HCT116 (cell line): ENCODE data around the gene APP. TPM values are rescaled to one million over a fixed set of nuclear protein-coding genes. Genes with fewer than 3 reads are reported as not detected.

Experiments used
- ATAC-seq: fragments of 200-7000 bp; cut with Tn5 transposase; 2 replicates; pipeline ENCODE4 v1.9.1; 2020; ENCODE audit warnings: mild to moderate bottlenecking, moderate library complexity
- BruUV-seq: library from RNA; stranded (reverse); fragments of 400-500 nt; replicated peaks from 2 replicates; lab custom pipeline; 2021; lab: Mats Ljungman, UMichigan
- CTCF ChIA-PET: fragments of 300-600 bp; sonication (Branson Sonifier 250); formaldehyde crosslinking; loops from one replicate; lab custom pipeline; 2021; ENCODE audit warnings: antibody characterized with exemption; lab: Charles Lee
- POLR2A ChIA-PET: fragments of 300-600, 350-600 bp; sonication (Branson Sonifier 250); formaldehyde crosslinking; loops from one replicate; lab custom pipeline; 2021; ENCODE audit warnings: antibody characterized with exemption; lab: Charles Lee
- RAD21 ChIA-PET, 2 experiments: fragments of 300-600 bp; sonication (Branson Sonifier 250); formaldehyde crosslinking; loops; one replicate each; lab custom pipeline; 2023; ENCODE audit warnings: low total read pairs in 2 of 2; ENCODE audit not compliant: uncharacterized antibody in 2 of 2, unreplicated experiment in 2 of 2, low non-redundant PET in 1 of 2; lab: Charles Lee
- DNase-seq: peaks from one replicate; pipeline ENCODE4 v3.0.0-alpha.2; 2010; ENCODE audit warnings: low read depth, low spot score
- H2AFZ ChIP-seq: fragments of 200-600 bp; shearing (Covaris generic), sonication (generic); 2 replicates; pipeline ENCODE4 v1.6.1; 2017; ENCODE audit warnings: low read depth, mixed run types, mixed read lengths, antibody characterized with exemption, low read length; ENCODE audit not compliant: poor library complexity, severe bottlenecking
- H3K27ac ChIP-seq: 2 replicates; pipeline ENCODE4 v1.5.1; 2012; ENCODE audit warnings: low read depth, low read length
- H3K27me3 ChIP-seq: fragments of 200-600 bp; sonication (generic); 2 replicates; pipeline ENCODE4 v1.6.1; 2016; ENCODE audit warnings: mixed run types, low read length, mixed read lengths; ENCODE audit not compliant: insufficient read depth
- H3K36me3 ChIP-seq, 2 experiments: fragments of 200-500 bp in 1 of 2; fragments of 200-600 bp in 1 of 2; sonication (Bioruptor generic) in 1 of 2; sonication (generic) in 1 of 2; 2 replicates each; pipeline versions ENCODE4 v1.5.1 to v1.6.1; 2014 to 2016; ENCODE audit warnings: low read length in 2 of 2, inconsistent platforms in 1 of 2, mixed read lengths in 1 of 2, mixed run types in 1 of 2; ENCODE audit not compliant: insufficient read depth in 2 of 2, control insufficient read depth in 1 of 2
- H3K4me1 ChIP-seq, 2 experiments: fragments of 200-600 bp in 1 of 2; sonication (generic) in 1 of 2; 2 replicates each; pipeline versions ENCODE4 v1.5.1 to v1.6.1; 2012 to 2017; ENCODE audit warnings: low read length in 2 of 2, inconsistent platforms in 1 of 2, mild to moderate bottlenecking in 1 of 2, mixed read lengths in 1 of 2, mixed run types in 1 of 2, moderate library complexity in 1 of 2; ENCODE audit not compliant: insufficient read depth in 2 of 2, control insufficient read depth in 1 of 2
- H3K4me2 ChIP-seq: fragments of 200-600 bp; sonication (generic); 2 replicates; pipeline ENCODE4 v1.6.1; 2017; ENCODE audit warnings: mixed run types, low read length, mixed read lengths
- H3K4me3 ChIP-seq, 2 experiments: fragments of 200-600 bp in 1 of 2; sonication (generic) in 1 of 2; replicated peaks in 1 of 2; 2 replicates each; pipeline ENCODE4 v1.5.1; 2011 to 2016; ENCODE audit warnings: low read length in 2 of 2, control low read depth in 1 of 2, low read depth in 1 of 2, mild to moderate bottlenecking in 1 of 2, mixed read lengths in 1 of 2, mixed run types in 1 of 2
- H3K79me2 ChIP-seq: fragments of 200-600 bp; sonication (generic); 2 replicates; pipeline ENCODE4 v1.6.1; 2017; ENCODE audit warnings: mild to moderate bottlenecking, mixed run types, low read length, moderate library complexity, mixed read lengths; ENCODE audit not compliant: insufficient read depth
- H3K9ac ChIP-seq: fragments of 200-600 bp; sonication (generic); 2 replicates; pipeline ENCODE4 v1.6.1; 2016; ENCODE audit warnings: low read length, mixed read lengths
- H3K9me2 ChIP-seq: fragments of 200-600 bp; sonication (generic), shearing (Covaris generic); 2 replicates; pipeline ENCODE4 v1.6.1; 2017; ENCODE audit warnings: mixed run types, mild to moderate bottlenecking, moderate library complexity; ENCODE audit not compliant: insufficient read depth
- H3K9me3 ChIP-seq, 2 experiments: fragments of 200-500 bp in 1 of 2; fragments of 200-600 bp in 1 of 2; sonication (Bioruptor generic) in 1 of 2; sonication (generic) in 1 of 2; 2 replicates each; pipeline ENCODE4 v1.6.1; 2014 to 2017; ENCODE audit warnings: low read length in 2 of 2, mixed read lengths in 2 of 2, inconsistent platforms in 1 of 2, low read depth in 1 of 2, mild to moderate bottlenecking in 1 of 2, mixed run types in 1 of 2, moderate library complexity in 1 of 2; ENCODE audit not compliant: control insufficient read depth in 1 of 2, insufficient read depth in 1 of 2
- H4K20me1 ChIP-seq: fragments of 200-600 bp; sonication (generic), shearing (Covaris generic); 2 replicates; pipeline ENCODE4 v1.6.1; 2017; ENCODE audit warnings: mixed run types, mild to moderate bottlenecking, moderate library complexity; ENCODE audit not compliant: insufficient read depth
- CEBPB ChIP-seq: IDR thresholded peaks from 2 replicates; pipeline ENCODE4 v1.6.1; 2012; ENCODE audit warnings: low read depth
- JUND ChIP-seq: IDR thresholded peaks from 2 replicates; pipeline ENCODE4 v1.6.1; 2012
- MAX ChIP-seq: IDR thresholded peaks from 2 replicates; pipeline ENCODE4 v1.6.1; 2012
- POLR2A ChIP-seq: IDR thresholded peaks from 2 replicates; pipeline ENCODE4 v1.7.0; 2011; ENCODE audit warnings: borderline replicate concordance; ENCODE audit not compliant: insufficient read depth, insufficient read length; ENCODE audit errors: extremely low read depth
- RAD21 ChIP-seq: IDR thresholded peaks from 2 replicates; pipeline ENCODE4 v1.6.1; 2012; ENCODE audit warnings: low read depth, mild to moderate bottlenecking
- REST ChIP-seq: IDR thresholded peaks from 2 replicates; pipeline ENCODE4 v1.6.1; 2012; ENCODE audit warnings: low read depth
- SP1 ChIP-seq: IDR thresholded peaks from 2 replicates; pipeline ENCODE4 v1.6.1; 2012; ENCODE audit warnings: low read depth
- TCF7L2 ChIP-seq: IDR thresholded peaks from 2 replicates; pipeline ENCODE4 v1.7.0; 2011; ENCODE audit warnings: borderline replicate concordance, inconsistent platforms; ENCODE audit not compliant: insufficient read depth, insufficient read length; ENCODE audit errors: extremely low read depth
- ZFX ChIP-seq: fragments of 450-650 bp; IDR thresholded peaks from 2 replicates; pipeline ENCODE4 v1.6.1; 2017
- ZNF274 ChIP-seq: fragments of 200-500 bp; sonication (Bioruptor generic); IDR thresholded peaks from 2 replicates; pipeline ENCODE4 v1.6.1; 2014; ENCODE audit warnings: mild to moderate bottlenecking, low read depth, low read length, inconsistent platforms
- intact Hi-C: fragments of 100-400 bp; cut with micrococcal nuclease; formaldehyde crosslinking; loops from 2 replicates; pipeline ENCODE4 v1.10.0; 2022
- total RNA-seq: library from RNA; stranded (reverse); gene quantifications from one replicate; pipeline ENCODE4 v1.2.1, GENCODE V29; 2021; ENCODE audit not compliant: unreplicated experiment

Gene APP
- total RNA-seq, 1 experiment from 2014 or later: 267 TPM

GRCh38 chr21:26099610-26100219 is 70.9 kb downstream of the APP start:
- peaks cover 17% of the 10 kb centered on the region; the same call in 1 of the 2 replicates for H4K20me1 ChIP-seq
- DNase-seq (no peak), ATAC-seq (no peak)
- no peaks in the 10 kb centered on the region for H3K4me1 ChIP-seq
- H3K36me3 ChIP-seq: no peaks in the 10 kb centered on the region
- H3K79me2 ChIP-seq: peaks cover 83% of the 10 kb centered on the region
- BruUV-seq: no TSS peak
- CTCF ChIA-PET: no interaction called here
- no peak overlapping the region for H3K4me2 ChIP-seq
- POLR2A ChIA-PET: no interaction called here
- no peak overlapping the region for H3K4me3 ChIP-seq
- H3K9ac ChIP-seq: no peak overlapping the region
- RAD21 ChIA-PET: no interaction called here
- H3K27ac ChIP-seq: no peak overlapping the region
- H3K27me3 ChIP-seq: no peaks in the 10 kb centered on the region
- no peak overlapping the region for H2AFZ ChIP-seq
- H3K9me2 ChIP-seq: no peaks in the 10 kb centered on the region
- intact Hi-C loops: no loop called here
- TF ChIP-seq MAX: peak; percentile 30
- peak; percentile 43; the same call in 1 of the 2 replicates for TF ChIP-seq CEBPB
- no peak for TF ChIP-seq ZFX
- TF ChIP-seq TCF7L2: no peak
- no peaks in the 10 kb centered on the region for H3K9me3 ChIP-seq

- Histone ChIP-seq H3K27me3 (no peaks in the 10 kb centered on the region), H3K4me1 (no peaks in the 10 kb centered on the region), H3K36me3 (no peaks in the 10 kb centered on the region), H3K27ac (no peak overlapping the region), H3K9ac (no peak overlapping the region), H3K9me3 (no peaks in the 10 kb centered on the region), H3K79me2 (peaks cover 79% of the 10 kb centered on the region), H3K4me2 (no peak overlapping the region), H4K20me1 (peaks cover 17% of the 10 kb centered on the region; the same call in 1 of the 2 replicates), H3K9me2 (no peaks in the 10 kb centered on the region), H3K4me3 (no peak overlapping the region), H2AFZ (no peak overlapping the region)
- no peak for TF ChIP-seq SP1
- no peak for TF ChIP-seq JUND
- no peak for TF ChIP-seq POLR2A
- no peak for TF ChIP-seq RAD21
- TF ChIP-seq ZNF274: no peak
- no peak for TF ChIP-seq REST
- ChIA-PET POLR2A (no interaction called here), CTCF (no interaction called here), RAD21 (no interaction called here)
- DNase-seq: no peak
- no peak for ATAC-seq
- intact Hi-C loops: no loop called here
- BruUV-seq: no TSS peak
Measured at GRCh38 chr21:26098772-26099397, 71.7 kb downstream of the APP start.
